Measurements from ENCODE around the gene SLC25A51.
A peak's percentile ranks its signal among the peaks of the same experiment; 100 is the strongest.
"Not testable (repeated sequence)": the region's sequence is repeated elsewhere in the genome, so short reads cannot be mapped to it uniquely, and the experiment has no call there.

SLC25A51 gene

GRCh38 chr9:37913480-37914153, 9.7 kb upstream of the SLC25A51 start:
- Histone ChIP-seq H3K27me3 (no peaks in the 10 kb centered on the region), H3K27ac (peak overlapping the region; percentile 87), H3K36me3 (no peaks in the 10 kb centered on the region), H3K9me3 (no peaks in the 10 kb centered on the region), H3K4me1 (ENCODE audit: control insufficient read depth in 1 of 2, insufficient read depth in 1 of 2, low read depth in 1 of 2, low read length in 1 of 2) (peaks cover 41 to 42% of the 10 kb centered on the region in 2 experiments), H3K4me3 (ENCODE audit: low read depth in 1 of 2, low read length in 1 of 2) (peak overlapping the region in 1 of 2 experiments; percentile 26)
- peak; percentile 98 for TF ChIP-seq CTCF (IDR thresholded peaks at IDR 0.05)

GRCh38 chr9:37911271-37911681, 7.3 kb upstream of the SLC25A51 start:
- Histone ChIP-seq H3K27me3 (no peaks in the 10 kb centered on the region), H3K9me3 (no peaks in the 10 kb centered on the region), H3K4me3 (ENCODE audit: low read depth in 1 of 2, low read length in 1 of 2) (no peak overlapping the region), H3K27ac (peak overlapping the region; percentile 93), H3K4me1 (ENCODE audit: control insufficient read depth in 1 of 2, insufficient read depth in 1 of 2, low read depth in 1 of 2, low read length in 1 of 2) (peaks cover 56 to 64% of the 10 kb centered on the region in 2 experiments), H3K36me3 (no peaks in the 10 kb centered on the region)
- no peak for TF ChIP-seq CTCF (IDR thresholded peaks at IDR 0.05)

- Histone ChIP-seq H3K36me3 (no peaks in the 10 kb centered on the region), H3K27me3 (no peaks in the 10 kb centered on the region), H3K4me3 (ENCODE audit: low read depth in 1 of 2, low read length in 1 of 2) (no peak overlapping the region), H3K27ac (peak overlapping the region; percentile 93), H3K4me1 (ENCODE audit: control insufficient read depth in 1 of 2, insufficient read depth in 1 of 2, low read depth in 1 of 2, low read length in 1 of 2) (peaks cover 56 to 65% of the 10 kb centered on the region in 2 experiments), H3K9me3 (no peaks in the 10 kb centered on the region)
- no peak for TF ChIP-seq CTCF (IDR thresholded peaks at IDR 0.05)
Measured at GRCh38 chr9:37910271-37910670, 6.3 kb upstream of the SLC25A51 start.

- not testable (repeated sequence) for H3K9me3 ChIP-seq, H3K27me3 ChIP-seq, H3K36me3 ChIP-seq
- Histone ChIP-seq H3K4me3 (ENCODE audit: low read depth in 1 of 2, low read length in 1 of 2) (peak overlapping the region in 1 of 2 experiments; percentile 31), H3K27ac (peak overlapping the region; percentile 93), H3K4me1 (ENCODE audit: control insufficient read depth in 1 of 2, insufficient read depth in 1 of 2, low read depth in 1 of 2, low read length in 1 of 2) (peaks cover 59 to 66% of the 10 kb centered on the region in 2 experiments)
Measured at GRCh38 chr9:37909836-37910235, 5.9 kb upstream of the SLC25A51 start.

GRCh38 chr9:37909326-37909725, 5.4 kb upstream of the SLC25A51 start:
- H3K36me3 ChIP-seq, result no peaks in the 10 kb centered on the region
- no peaks in the 10 kb centered on the region for H3K9me3 ChIP-seq
- peak overlapping the region; percentile 31 to 35 for H3K4me3 ChIP-seq (ENCODE audit: low read depth in 1 of 2, low read length in 1 of 2)
- peaks cover 65 to 71% of the 10 kb centered on the region in 2 experiments for H3K4me1 ChIP-seq (ENCODE audit: control insufficient read depth in 1 of 2, insufficient read depth in 1 of 2, low read depth in 1 of 2, low read length in 1 of 2)
- H3K27ac ChIP-seq, result peak overlapping the region; percentile 93
- no peak for TF ChIP-seq CTCF (IDR thresholded peaks at IDR 0.05)
- H3K27me3 ChIP-seq, result no peaks in the 10 kb centered on the region

- Histone ChIP-seq H3K4me1 (ENCODE audit: control insufficient read depth in 1 of 2, insufficient read depth in 1 of 2, low read depth in 1 of 2, low read length in 1 of 2) (peaks cover 66 to 75% of the 10 kb centered on the region in 2 experiments), H3K36me3 (no peaks in the 10 kb centered on the region), H3K4me3 (ENCODE audit: low read depth in 1 of 2, low read length in 1 of 2) (peak overlapping the region; percentile 35 to 36), H3K27me3 (no peaks in the 10 kb centered on the region), H3K27ac (peak overlapping the region; percentile 93), H3K9me3 (no peaks in the 10 kb centered on the region)
- TF ChIP-seq CTCF (IDR thresholded peaks at IDR 0.05), result no peak
Measured at GRCh38 chr9:37908698-37909186, 4.8 kb upstream of the SLC25A51 start.
